HepG2 (cell line): Measurements from ENCODE around the gene SMG5. TPM values are rescaled to one million over a fixed set of nuclear protein-coding genes. Genes with fewer than 3 reads are reported as not detected.
A peak's percentile ranks its signal among the peaks of the same experiment; 100 is the strongest.

ENCODE experiments used
- ATF1 ChIP-seq: IDR thresholded peaks from 2 replicates; pipeline ENCODE4 v1.6.1; 2016; ENCODE audit warnings: mild to moderate bottlenecking, control low read depth
- BATF2 ChIP-seq: sonication (generic); formaldehyde crosslinking; IDR thresholded peaks from 2 replicates; pipeline ENCODE4 v1.8.0; 2022; ENCODE audit warnings: mild to moderate bottlenecking, missing genetic modification reagents, moderate library complexity
- CBX2 ChIP-seq, 2 experiments: fragments of 200-600 bp in 1 of 2; sonication (generic); formaldehyde crosslinking in 1 of 2; IDR thresholded peaks; 2 replicates each; pipeline versions ENCODE4 v1.7.0 to v1.8.1; 2018 to 2022; ENCODE audit warnings: low read depth in 2 of 2, low read length in 1 of 2, mild to moderate bottlenecking in 1 of 2, missing genetic modification reagents in 1 of 2
- DMAP1 ChIP-seq: IDR thresholded peaks from 2 replicates; pipeline ENCODE4 v1.6.1; 2016
- DPF2 ChIP-seq: sonication (generic); formaldehyde crosslinking; IDR thresholded peaks from 2 replicates; pipeline ENCODE4 v1.4.0; 2020; ENCODE audit warnings: mild to moderate bottlenecking, low read depth, missing genetic modification reagents, borderline replicate concordance
- GABPB1 ChIP-seq: IDR thresholded peaks from 2 replicates; pipeline ENCODE4 v1.6.1; 2016; ENCODE audit warnings: mild to moderate bottlenecking, missing genetic modification reagents, moderate library complexity, missing compliant biosample characterization
- MZF1 ChIP-seq: sonication (generic); formaldehyde crosslinking; IDR thresholded peaks from 2 replicates; pipeline ENCODE4 v1.8.1; 2023; ENCODE audit warnings: mild to moderate bottlenecking, missing genetic modification reagents, borderline replicate concordance
- NFKBIZ ChIP-seq: IDR thresholded peaks from 2 replicates; pipeline ENCODE4 v1.6.1; 2018; ENCODE audit warnings: missing genetic modification reagents, missing compliant biosample characterization
- NR1H2 ChIP-seq: sonication (generic); formaldehyde crosslinking; IDR thresholded peaks from 2 replicates; pipeline ENCODE4 v1.8.1; 2022; ENCODE audit warnings: low read depth, missing genetic modification reagents, borderline replicate concordance
- PRMT3 ChIP-seq: sonication (generic); formaldehyde crosslinking; IDR thresholded peaks from 2 replicates; pipeline ENCODE4 v1.8.1; 2022; ENCODE audit warnings: low read depth, mild to moderate bottlenecking, moderate library complexity, missing genetic modification reagents, borderline replicate concordance
- TFE3 ChIP-seq: IDR thresholded peaks from 2 replicates; pipeline ENCODE4 v1.6.1; 2016
- TOE1 ChIP-seq: sonication (generic); formaldehyde crosslinking; IDR thresholded peaks from 2 replicates; pipeline ENCODE4 v1.4.0; 2020; ENCODE audit warnings: mild to moderate bottlenecking, missing genetic modification reagents
- ZBTB40 ChIP-seq, 2 experiments: fragments of 450-650 bp in 1 of 2; sonication (generic) in 1 of 2; formaldehyde crosslinking in 1 of 2; IDR thresholded peaks; 2 replicates each; pipeline versions ENCODE4 v1.6.1 to v1.8.0; 2016 to 2022; ENCODE audit warnings: antibody characterized with exemption in 1 of 2, mild to moderate bottlenecking in 1 of 2, missing genetic modification reagents in 1 of 2
- ZFP62 ChIP-seq: sonication (generic); formaldehyde crosslinking; IDR thresholded peaks from 2 replicates; pipeline ENCODE4 v1.4.0; 2020; ENCODE audit warnings: missing genetic modification reagents
- ZNF329 ChIP-seq: sonication (generic); formaldehyde crosslinking; IDR thresholded peaks from 2 replicates; pipeline ENCODE4 v1.9.0; 2021; ENCODE audit warnings: low read depth, mild to moderate bottlenecking, missing genetic modification reagents
- ZNF382 ChIP-seq: sonication (generic); formaldehyde crosslinking; IDR thresholded peaks from 2 replicates; pipeline ENCODE4 v1.5.0; 2020; ENCODE audit warnings: missing genetic modification reagents, mild to moderate bottlenecking, borderline replicate concordance
- ZNF567 ChIP-seq: sonication (generic); formaldehyde crosslinking; IDR thresholded peaks from 2 replicates; pipeline ENCODE4 v1.8.1; 2023; ENCODE audit warnings: mild to moderate bottlenecking, missing genetic modification reagents, borderline replicate concordance
- ZNF766 ChIP-seq: sonication (generic); formaldehyde crosslinking; IDR thresholded peaks from 2 replicates; pipeline ENCODE4 v1.5.0; 2020; ENCODE audit warnings: missing genetic modification reagents, borderline replicate concordance
- polyA plus RNA-seq, 8 experiments: library from polyadenylated mRNA; depleted of rRNA in 3 of 8; stranded (reverse) in 7 of 8; unstranded in 1 of 8; fragments of >200 nt; fragmentation: Illumina TruSeq in 4 of 8; extraction: Trizol in 4 of 8; gene quantifications; 2 replicates each; pipeline versions ENCODE4 v1.2.1 to v1.2.3, GENCODE V29; 2011 to 2016; ENCODE audit warnings: low read depth in 4 of 8, missing spikeins in 1 of 8, mixed read lengths in 1 of 8; ENCODE audit not compliant: insufficient read depth in 1 of 8
- total RNA-seq, 5 experiments: library from RNA; depleted of rRNA; stranded (reverse); fragments of >200 nt; fragmentation: Illumina TruSeq; extraction: Trizol; gene quantifications; 2 replicates each; pipeline ENCODE4 v1.2.3, GENCODE V29; 2016; ENCODE audit warnings: low read depth in 1 of 5

Gene SMG5
- total and polyA plus RNA-seq, 2 of the 13 experiments (the other 11 are each of a cell fraction or from before 2014, with no cell fraction given): 50.5 to 84.0 TPM

- TF ChIP-seq ZBTB40 (IDR thresholded peaks at IDR 0.05) (peak; percentile 100), ZBTB40 (CRISPR knock-in tag; IDR thresholded peaks at IDR 0.05) (peak; percentile 100), ZNF329 (CRISPR knock-in tag) (no peak), DMAP1 (CRISPR knock-in tag) (peak; percentile 94), ZFP62 (CRISPR knock-in tag) (no peak), ZNF766 (CRISPR knock-in tag) (no peak), NR1H2 (CRISPR knock-in tag) (no peak), MZF1 (CRISPR knock-in tag) (no peak), ATF1 (CRISPR knock-in tag) (peak; percentile 82), NFKBIZ (CRISPR knock-in tag) (no peak), CBX2 (IDR thresholded peaks at IDR 0.05; ENCODE audit: low read depth, low read length) (no peak), CBX2 (CRISPR knock-in tag; IDR thresholded peaks at IDR 0.05; ENCODE audit: low read depth) (no peak), ZNF382 (CRISPR knock-in tag) (no peak), PRMT3 (CRISPR knock-in tag) (no peak), DPF2 (CRISPR knock-in tag) (no peak), TOE1 (CRISPR knock-in tag) (0 out of 2 replicates have a peak, but pooled peaks have one; percentile 48), GABPB1 (CRISPR knock-in tag) (peak; percentile 94), TFE3 (peak; percentile 65; the same call in 1 of the 2 replicates), BATF2 (CRISPR knock-in tag) (no peak), ZNF567 (CRISPR knock-in tag) (no peak; the same call in 1 of the 2 replicates)
Observed at GRCh38 chr1:156282479-156283222, at the start of gene SMG5 (continued).
